Neural cell (in vitro differentiated cells): ENCODE data around the gene RNF17. TPM values are rescaled to one million over a fixed set of nuclear protein-coding genes. Genes with fewer than 3 reads are reported as not detected.

Experiments used
- H2AFZ ChIP-seq: fragments of 200-600, 300-800 bp; sonication (generic), shearing (Covaris generic); 2 replicates; pipeline ENCODE4 v1.6.0; 2014; ENCODE audit warnings: low read depth, mild to moderate bottlenecking, antibody characterized with exemption, low read length, moderate library complexity
- H3F3A ChIP-seq: fragments of 200-600 bp; shearing (Covaris generic); 2 replicates; pipeline ENCODE4 v1.6.1; 2016; ENCODE audit warnings: mild to moderate bottlenecking, moderate library complexity, mixed read lengths, antibody characterized with exemption, low read length; ENCODE audit not compliant: insufficient read depth, poor library complexity, severe bottlenecking
- H3K27ac ChIP-seq: fragments of 200-600, 300-800 bp; sonication (generic), shearing (Covaris generic); 2 replicates; pipeline ENCODE4 v1.5.1; 2014; ENCODE audit warnings: mild to moderate bottlenecking, low read length, moderate library complexity
- H3K27me3 ChIP-seq: fragments of 300-800, 200-600 bp; sonication (generic), shearing (Covaris generic); 2 replicates; pipeline ENCODE4 v1.6.0; 2014; ENCODE audit warnings: mild to moderate bottlenecking, low read depth, low read length, moderate library complexity; ENCODE audit not compliant: insufficient read depth
- H3K36me3 ChIP-seq: fragments of 300-800, 200-600 bp; sonication (generic), shearing (Covaris generic); 2 replicates; pipeline ENCODE4 v1.5.1; 2014; ENCODE audit warnings: mild to moderate bottlenecking, antibody characterized with exemption, low read length, moderate library complexity; ENCODE audit not compliant: insufficient read depth
- H3K4me2 ChIP-seq: fragments of 300-800, 200-600 bp; sonication (generic), shearing (Covaris generic); 2 replicates; pipeline ENCODE4 v1.6.0; 2014; ENCODE audit warnings: mild to moderate bottlenecking, low read length
- H3K4me3 ChIP-seq: fragments of 300-800, 200-600 bp; sonication (generic), shearing (Covaris generic); 2 replicates; pipeline ENCODE4 v1.5.1; 2014; ENCODE audit warnings: mild to moderate bottlenecking, low read length, moderate library complexity
- H3K79me2 ChIP-seq: fragments of 200-600 bp; shearing (Covaris generic); replicated peaks from 2 replicates; pipeline ENCODE4 v1.6.0; 2014; ENCODE audit warnings: mild to moderate bottlenecking, low read length, moderate library complexity; ENCODE audit not compliant: insufficient read depth
- H3K9ac ChIP-seq: fragments of 300-800, 200-600 bp; sonication (generic), shearing (Covaris generic); 2 replicates; pipeline ENCODE4 v1.6.1; 2016; ENCODE audit warnings: mild to moderate bottlenecking, low read length, mixed read lengths
- H3K9me2 ChIP-seq: fragments of 200-600 bp; shearing (Covaris generic); 2 replicates; pipeline ENCODE4 v1.6.1; 2016; ENCODE audit warnings: mild to moderate bottlenecking, low read length, mixed read lengths; ENCODE audit not compliant: insufficient read depth
- H3K9me3 ChIP-seq: fragments of 200-600, 300-800 bp; sonication (generic), shearing (Covaris generic); 2 replicates; pipeline ENCODE4 v1.6.1; 2016; ENCODE audit warnings: mild to moderate bottlenecking, mixed run types, low read length, moderate library complexity, mixed read lengths
- H4K20me1 ChIP-seq: fragments of 200-600 bp; shearing (Covaris generic); 2 replicates; pipeline ENCODE4 v1.6.1; 2016; ENCODE audit warnings: mild to moderate bottlenecking, mixed run types; ENCODE audit not compliant: insufficient read depth
- EP300 ChIP-seq: fragments of 450-650 bp; conservative IDR thresholded peaks from 2 replicates; pipeline ENCODE4 v1.6.1; 2014; ENCODE audit warnings: antibody characterized with exemption, mild to moderate bottlenecking, moderate library complexity; ENCODE audit not compliant: poor library complexity, severe bottlenecking
- EZH2 ChIP-seq: fragments of 200-600, 300-800 bp; shearing (Covaris generic), sonication (generic); IDR thresholded peaks from 2 replicates; pipeline ENCODE4 v1.6.1; 2014; ENCODE audit warnings: antibody characterized with exemption, low read length, borderline replicate concordance, mild to moderate bottlenecking; ENCODE audit not compliant: insufficient read depth, poor library complexity, severe bottlenecking
- MXI1 ChIP-seq: fragments of 450-650 bp; conservative IDR thresholded peaks from 2 replicates; pipeline ENCODE4 v1.6.1; 2014; ENCODE audit warnings: antibody characterized with exemption, mild to moderate bottlenecking; ENCODE audit not compliant: poor library complexity, severe bottlenecking
- POLR2AphosphoS5 ChIP-seq: IDR thresholded peaks from 2 replicates; pipeline ENCODE4 v1.6.1; 2012
- RAD21 ChIP-seq: fragments of 450-650 bp; conservative IDR thresholded peaks from 2 replicates; pipeline ENCODE4 v1.6.1; 2014; ENCODE audit warnings: antibody characterized with exemption, mild to moderate bottlenecking, moderate library complexity
- SMC3 ChIP-seq: fragments of 450-650 bp; conservative IDR thresholded peaks from 2 replicates; pipeline ENCODE4 v1.6.1; 2014; ENCODE audit warnings: antibody characterized with exemption, mild to moderate bottlenecking, moderate library complexity; ENCODE audit not compliant: poor library complexity
- TAF1 ChIP-seq: IDR thresholded peaks from 2 replicates; pipeline ENCODE4 v1.6.1; 2012; ENCODE audit warnings: low read depth
- polyA plus RNA-seq: library from polyadenylated mRNA; depleted of rRNA; stranded (reverse); fragments of >200 nt; gene quantifications from 2 replicates; pipeline ENCODE4 v1.2.3, GENCODE V29; 2014
- TF ChIP-seq, protein P1 (sequence below): fragments of 450-650 bp; IDR thresholded peaks from 2 replicates; pipeline ENCODE4 v1.5.1; 2014; ENCODE audit warnings: antibody characterized with exemption, mild to moderate bottlenecking, moderate library complexity; ENCODE audit not compliant: poor library complexity, severe bottlenecking
- TF ChIP-seq, protein P2 (sequence below): IDR thresholded peaks from 2 replicates; pipeline ENCODE4 v1.6.1; 2012; ENCODE audit warnings: borderline replicate concordance

The RNF17 gene
- polyA plus RNA-seq, 1 donor from 2014 or later, result not detected

GRCh38 chr13:24864579-24864978, 100.6 kb downstream of the RNF17 start:
- H3K4me3 ChIP-seq, result no peak overlapping the region
- no peak overlapping the region for H3K9ac ChIP-seq
- no peaks in the 10 kb centered on the region for H4K20me1 ChIP-seq
- no peaks in the 10 kb centered on the region for H3F3A ChIP-seq
- TF ChIP-seq SMC3, result no peak
- TF ChIP-seq RAD21, result no peak
- TF ChIP-seq, protein P1, sequence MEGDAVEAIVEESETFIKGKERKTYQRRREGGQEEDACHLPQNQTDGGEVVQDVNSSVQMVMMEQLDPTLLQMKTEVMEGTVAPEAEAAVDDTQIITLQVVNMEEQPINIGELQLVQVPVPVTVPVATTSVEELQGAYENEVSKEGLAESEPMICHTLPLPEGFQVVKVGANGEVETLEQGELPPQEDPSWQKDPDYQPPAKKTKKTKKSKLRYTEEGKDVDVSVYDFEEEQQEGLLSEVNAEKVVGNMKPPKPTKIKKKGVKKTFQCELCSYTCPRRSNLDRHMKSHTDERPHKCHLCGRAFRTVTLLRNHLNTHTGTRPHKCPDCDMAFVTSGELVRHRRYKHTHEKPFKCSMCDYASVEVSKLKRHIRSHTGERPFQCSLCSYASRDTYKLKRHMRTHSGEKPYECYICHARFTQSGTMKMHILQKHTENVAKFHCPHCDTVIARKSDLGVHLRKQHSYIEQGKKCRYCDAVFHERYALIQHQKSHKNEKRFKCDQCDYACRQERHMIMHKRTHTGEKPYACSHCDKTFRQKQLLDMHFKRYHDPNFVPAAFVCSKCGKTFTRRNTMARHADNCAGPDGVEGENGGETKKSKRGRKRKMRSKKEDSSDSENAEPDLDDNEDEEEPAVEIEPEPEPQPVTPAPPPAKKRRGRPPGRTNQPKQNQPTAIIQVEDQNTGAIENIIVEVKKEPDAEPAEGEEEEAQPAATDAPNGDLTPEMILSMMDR, result no peak
- TF ChIP-seq EP300, result no peak
- no peak for TF ChIP-seq POLR2AphosphoS5
- no peak for TF ChIP-seq EZH2
- TF ChIP-seq TAF1, result no peak
- TF ChIP-seq, protein P2, sequence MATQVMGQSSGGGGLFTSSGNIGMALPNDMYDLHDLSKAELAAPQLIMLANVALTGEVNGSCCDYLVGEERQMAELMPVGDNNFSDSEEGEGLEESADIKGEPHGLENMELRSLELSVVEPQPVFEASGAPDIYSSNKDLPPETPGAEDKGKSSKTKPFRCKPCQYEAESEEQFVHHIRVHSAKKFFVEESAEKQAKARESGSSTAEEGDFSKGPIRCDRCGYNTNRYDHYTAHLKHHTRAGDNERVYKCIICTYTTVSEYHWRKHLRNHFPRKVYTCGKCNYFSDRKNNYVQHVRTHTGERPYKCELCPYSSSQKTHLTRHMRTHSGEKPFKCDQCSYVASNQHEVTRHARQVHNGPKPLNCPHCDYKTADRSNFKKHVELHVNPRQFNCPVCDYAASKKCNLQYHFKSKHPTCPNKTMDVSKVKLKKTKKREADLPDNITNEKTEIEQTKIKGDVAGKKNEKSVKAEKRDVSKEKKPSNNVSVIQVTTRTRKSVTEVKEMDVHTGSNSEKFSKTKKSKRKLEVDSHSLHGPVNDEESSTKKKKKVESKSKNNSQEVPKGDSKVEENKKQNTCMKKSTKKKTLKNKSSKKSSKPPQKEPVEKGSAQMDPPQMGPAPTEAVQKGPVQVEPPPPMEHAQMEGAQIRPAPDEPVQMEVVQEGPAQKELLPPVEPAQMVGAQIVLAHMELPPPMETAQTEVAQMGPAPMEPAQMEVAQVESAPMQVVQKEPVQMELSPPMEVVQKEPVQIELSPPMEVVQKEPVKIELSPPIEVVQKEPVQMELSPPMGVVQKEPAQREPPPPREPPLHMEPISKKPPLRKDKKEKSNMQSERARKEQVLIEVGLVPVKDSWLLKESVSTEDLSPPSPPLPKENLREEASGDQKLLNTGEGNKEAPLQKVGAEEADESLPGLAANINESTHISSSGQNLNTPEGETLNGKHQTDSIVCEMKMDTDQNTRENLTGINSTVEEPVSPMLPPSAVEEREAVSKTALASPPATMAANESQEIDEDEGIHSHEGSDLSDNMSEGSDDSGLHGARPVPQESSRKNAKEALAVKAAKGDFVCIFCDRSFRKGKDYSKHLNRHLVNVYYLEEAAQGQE, result no peak
- no peak for TF ChIP-seq MXI1
- no peak overlapping the region for H2AFZ ChIP-seq
- H3K27me3 ChIP-seq, result peaks cover 3% of the 10 kb centered on the region
- H3K27ac ChIP-seq, result no peak overlapping the region
- H3K4me2 ChIP-seq, result no peak overlapping the region
- H3K9me3 ChIP-seq, result no peaks in the 10 kb centered on the region
- H3K9me2 ChIP-seq, result no peaks in the 10 kb centered on the region
- H3K79me2 ChIP-seq, result no peaks in the 10 kb centered on the region
- H3K36me3 ChIP-seq, result no peaks in the 10 kb centered on the region

GRCh38 chr13:24865163-24865953, 101.4 kb downstream of the RNF17 start:
- no peak overlapping the region for H3K27ac ChIP-seq
- no peaks in the 10 kb centered on the region for H3K9me3 ChIP-seq
- no peaks in the 10 kb centered on the region for H4K20me1 ChIP-seq
- H3K79me2 ChIP-seq, result no peaks in the 10 kb centered on the region
- TF ChIP-seq, protein P2, result no peak
- TF ChIP-seq EP300 (no peak), MXI1 (no peak), SMC3 (no peak), EZH2 (no peak), TAF1 (no peak)
- TF ChIP-seq, protein P1, result no peak
- no peaks in the 10 kb centered on the region for H3K9me2 ChIP-seq
- H3K36me3 ChIP-seq, result no peaks in the 10 kb centered on the region
- H3K4me2 ChIP-seq, result no peak overlapping the region
- H3K4me3 ChIP-seq, result no peak overlapping the region
- H3K27me3 ChIP-seq, result peaks cover 3% of the 10 kb centered on the region
- no peaks in the 10 kb centered on the region for H3F3A ChIP-seq
- H3K9ac ChIP-seq, result no peak overlapping the region
- no peak overlapping the region for H2AFZ ChIP-seq
